HG03432 (cell line): ENCODE results near the gene KTN1.

ENCODE experiments used
- ATAC-seq: cut with Tn5 transposase; IDR thresholded peaks from one replicate; pipeline ENCODE4 v1.9.1; 2021; ENCODE audit warnings: mild to moderate bottlenecking, moderate library complexity; ENCODE audit not compliant: unreplicated experiment

Gene KTN1

GRCh38 chr14:55604900-55605418 is 25.0 kb downstream of the KTN1 start:
- ATAC-seq = no peak

- ATAC-seq = no peak
Measured at GRCh38 chr14:55605793-55606192, 25.8 kb downstream of the KTN1 start.

- no peak for ATAC-seq
Measured at GRCh38 chr14:55607386-55607785, 27.4 kb downstream of the KTN1 start.

GRCh38 chr14:55609681-55610080 is 29.7 kb downstream of the KTN1 start:
- ATAC-seq = no peak

GRCh38 chr14:55610713-55611370 is 30.8 kb downstream of the KTN1 start:
- ATAC-seq = no peak

GRCh38 chr14:55611859-55612258 is 31.9 kb downstream of the KTN1 start:
- ATAC-seq = no peak

- no peak for ATAC-seq
Measured at GRCh38 chr14:55614304-55614703, 34.3 kb downstream of the KTN1 start.

GRCh38 chr14:55620277-55620676 is 40.3 kb downstream of the KTN1 start:
- ATAC-seq = no peak

GRCh38 chr14:55620981-55621380 is 41.0 kb downstream of the KTN1 start:
- ATAC-seq = no peak

- ATAC-seq = no peak
Measured at GRCh38 chr14:55621391-55621790, 41.4 kb downstream of the KTN1 start.

- no peak for ATAC-seq
Measured at GRCh38 chr14:55624913-55625312, 44.9 kb downstream of the KTN1 start.

GRCh38 chr14:55625481-55625880 is 45.5 kb downstream of the KTN1 start:
- no peak for ATAC-seq

- no peak for ATAC-seq
Measured at GRCh38 chr14:55626131-55626530, 46.1 kb downstream of the KTN1 start.

- ATAC-seq = no peak
Measured at GRCh38 chr14:55628426-55628825, 48.4 kb downstream of the KTN1 start.

GRCh38 chr14:55638665-55639064 is 58.7 kb downstream of the KTN1 start:
- ATAC-seq = no peak

- no peak for ATAC-seq
Measured at GRCh38 chr14:55641290-55641689, 61.3 kb downstream of the KTN1 start.

- ATAC-seq = no peak
Measured at GRCh38 chr14:55641954-55642353, 61.9 kb downstream of the KTN1 start.

- ATAC-seq = no peak
Measured at GRCh38 chr14:55645145-55645544, 65.1 kb downstream of the KTN1 start.

- no peak for ATAC-seq
Measured at GRCh38 chr14:55645845-55646832, 66.1 kb downstream of the KTN1 start.

- ATAC-seq = no peak
Measured at GRCh38 chr14:55650992-55651391, 71.0 kb downstream of the KTN1 start.

GRCh38 chr14:55654243-55654642 is 74.2 kb downstream of the KTN1 start:
- ATAC-seq = no peak

GRCh38 chr14:55661029-55661428 is 81.0 kb downstream of the KTN1 start:
- ATAC-seq = no peak
